Fibroblast of skin of back (primary cell): ENCODE measurements around the gene MYO1E.

Experiments
- DNase-seq: peaks from one replicate; pipeline ENCODE4 v3.0.0-alpha.2; 2013

The MYO1E gene

GRCh38 chr15:59190291-59190690 lies 182.4 kb downstream of the MYO1E start:
- DNase-seq: no peak

- DNase-seq: no peak
These were observed 183.4 kb downstream of the MYO1E start for GRCh38 chr15:59189241-59189640.

- no peak for DNase-seq
These were observed 186.2 kb downstream of the MYO1E start for GRCh38 chr15:59186501-59186900.

- no peak for DNase-seq
These were observed 186.9 kb downstream of the MYO1E start for GRCh38 chr15:59185725-59186124.

- peak; percentile 62 for DNase-seq
These were observed 191.6 kb downstream of the MYO1E start for GRCh38 chr15:59180945-59181600.

GRCh38 chr15:59179717-59180116 lies 193.0 kb downstream of the MYO1E start:
- no peak for DNase-seq

GRCh38 chr15:59178151-59178695 lies 194.4 kb downstream of the MYO1E start:
- no peak for DNase-seq

- no peak for DNase-seq
These were observed 195.4 kb downstream of the MYO1E start for GRCh38 chr15:59177317-59177660.

GRCh38 chr15:59176653-59177316 lies 195.9 kb downstream of the MYO1E start:
- DNase-seq: peak; percentile 33

- DNase-seq: peak; percentile 75
These were observed 197.5 kb downstream of the MYO1E start for GRCh38 chr15:59174835-59175831.

GRCh38 chr15:59174151-59174834 lies 198.4 kb downstream of the MYO1E start:
- peak; percentile 62 for DNase-seq

- DNase-seq: no peak
These were observed 199.5 kb downstream of the MYO1E start for GRCh38 chr15:59173194-59173593.

GRCh38 chr15:59172289-59172901 lies 200.3 kb downstream of the MYO1E start:
- DNase-seq: no peak

- DNase-seq: no peak
These were observed 201.6 kb downstream of the MYO1E start for GRCh38 chr15:59171067-59171397.

- peak; percentile 76 for DNase-seq
These were observed 202.2 kb downstream of the MYO1E start for GRCh38 chr15:59170295-59171066.

- peak; percentile 75 for DNase-seq
These were observed 203.4 kb downstream of the MYO1E start for GRCh38 chr15:59169251-59169708.

- DNase-seq: peak; percentile 54
These were observed 204.1 kb downstream of the MYO1E start for GRCh38 chr15:59168536-59168935.

- DNase-seq: no peak
These were observed 205.9 kb downstream of the MYO1E start for GRCh38 chr15:59166601-59167265.

GRCh38 chr15:59166166-59166565 lies 206.5 kb downstream of the MYO1E start:
- no peak for DNase-seq

- DNase-seq: no peak
These were observed 206.9 kb downstream of the MYO1E start for GRCh38 chr15:59165726-59166125.
